ENCODE data around the gene AP1M1. TPM values are rescaled to one million over a fixed set of nuclear protein-coding genes. Genes with fewer than 3 reads are reported as not detected.

AP1M1 gene
- total RNA-seq (2022; extraction: Qiagen RNA extraction), result 55.4 to 68.7 TPM (median 67.7 TPM) in 5 replicates

DNA sequence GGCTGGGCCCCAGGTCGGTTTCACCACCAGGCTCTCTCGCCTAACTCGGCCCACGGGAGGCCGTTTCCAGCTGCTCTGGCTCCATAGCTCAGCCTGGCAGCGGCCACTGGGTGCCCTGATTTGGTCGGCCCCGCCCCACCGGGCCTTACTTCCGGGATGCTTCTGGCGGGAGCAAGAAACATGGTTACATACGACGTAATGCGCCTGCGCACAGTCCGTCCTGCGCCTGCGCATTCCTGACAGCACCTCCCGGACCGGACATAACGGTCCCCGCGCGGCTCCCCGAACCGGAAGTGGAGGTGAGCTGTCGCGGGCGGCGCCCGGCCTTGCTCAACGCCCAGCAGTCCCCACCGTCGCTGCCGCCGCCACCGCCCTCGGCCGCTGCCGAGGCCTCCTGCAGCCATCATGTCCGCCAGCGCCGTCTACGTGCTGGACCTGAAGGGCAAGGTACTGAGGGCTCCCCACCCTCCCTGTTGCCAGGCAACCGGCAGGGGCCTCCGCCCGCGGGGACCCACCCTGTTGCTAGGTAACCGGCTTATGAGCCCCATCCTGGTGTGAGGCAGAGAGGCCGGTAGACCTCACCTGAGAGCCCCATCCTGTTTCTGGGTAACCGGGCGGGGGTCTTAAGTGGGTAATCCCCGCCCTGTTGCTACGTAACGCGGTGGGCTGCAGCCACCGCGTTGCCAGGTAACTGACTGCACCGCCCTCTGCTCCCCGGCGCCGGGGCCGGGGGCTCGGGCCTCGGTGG, at the start of gene AP1M1:
Gene AP1M1 (plus strand): TSS at position 290 of the 748 bp plus-strand sequence. CDS start 116 bp downstream, at position 406.

GRCh38 chr19:16185123-16185767, 12.5 kb upstream of the AP1M1 start, which contains the start of gene FAM32A:
Gene FAM32A (plus strand): TSS chr19:16185410. CDS start chr19:16185443, 33 bp downstream.

Other genes starting within 250 kb of the AP1M1 start
- not detected in 5 replicates for gene OR10H4, start 248.9 kb upstream of the AP1M1 start, total RNA-seq (2022; extraction: Qiagen RNA extraction)
- 385 to 500 TPM (median 468 TPM) in 5 replicates for gene TPM4, start 121.4 kb upstream of the AP1M1 start, total RNA-seq (2022; extraction: Qiagen RNA extraction)
- 47.1 to 83.7 TPM (median 48.3 TPM) in 5 replicates for gene RAB8A, start 86.0 kb upstream of the AP1M1 start, total RNA-seq (2022; extraction: Qiagen RNA extraction)
- gene HSH2D, start 54.2 kb upstream of the AP1M1 start, total RNA-seq (2022; extraction: Qiagen RNA extraction), result 0.08 to 0.12 TPM (median 0.09 TPM) in 3 of 5 replicates, not detected in the others
- gene CIB3, start 24.4 kb upstream of the AP1M1 start, total RNA-seq (2022; extraction: Qiagen RNA extraction), result not detected in 5 replicates
- 93.0 to 102 TPM (median 95.1 TPM) in 5 replicates for gene FAM32A, start 12.5 kb upstream of the AP1M1 start, total RNA-seq (2022; extraction: Qiagen RNA extraction)
- gene KLF2, start 126.9 kb downstream of the AP1M1 start, total RNA-seq (2022; extraction: Qiagen RNA extraction), result 14.6 to 29.9 TPM (median 29.3 TPM) in 5 replicates

Measured in A549 treated with Mapracorat at 1 μM for 4 hours (cell line).